Suppressor macrophage (primary cell): ENCODE results near the gene HNRNPC.
"Not testable (repeated sequence)": the region's sequence is repeated elsewhere in the genome, so short reads cannot be mapped to it uniquely, and the experiment has no call there.

ENCODE experiments used
- DNase-seq, 4 experiments: peaks; one replicate each; pipeline ENCODE4 v3.0.0-alpha.2; 2020 to 2022

HNRNPC gene

DNA sequence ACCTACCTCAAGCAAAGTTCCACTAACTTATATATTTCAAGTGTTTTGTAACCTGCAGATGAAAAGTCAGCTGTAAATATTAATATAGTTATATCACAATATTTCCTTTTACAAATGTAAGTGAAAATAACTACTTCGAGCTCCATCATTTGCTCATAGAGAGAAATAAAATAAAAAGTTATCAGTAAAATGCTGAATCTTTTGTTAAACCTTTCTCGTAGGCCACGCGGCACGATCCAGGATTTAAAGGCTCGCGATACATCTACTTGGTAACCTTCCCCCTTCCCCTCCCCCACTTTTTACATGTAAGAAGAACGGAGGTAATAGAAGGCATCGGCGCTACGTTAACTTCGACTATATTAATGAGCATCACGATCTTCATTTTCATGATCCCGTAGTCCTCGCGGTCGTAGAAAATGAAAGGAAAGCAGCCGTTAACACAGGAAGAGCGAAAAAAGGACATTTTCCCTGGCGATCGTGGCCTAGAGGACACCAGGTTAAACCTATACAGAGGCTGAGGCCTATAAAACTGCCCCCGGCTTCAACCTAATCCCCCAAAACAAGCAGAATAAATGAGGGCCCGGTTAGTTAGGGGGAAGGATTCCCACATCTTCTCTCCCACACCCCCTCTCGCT, 508 bp downstream of the HNRNPC start:
- peak; percentile 55 to 77 (median 60) for DNase-seq

DNA sequence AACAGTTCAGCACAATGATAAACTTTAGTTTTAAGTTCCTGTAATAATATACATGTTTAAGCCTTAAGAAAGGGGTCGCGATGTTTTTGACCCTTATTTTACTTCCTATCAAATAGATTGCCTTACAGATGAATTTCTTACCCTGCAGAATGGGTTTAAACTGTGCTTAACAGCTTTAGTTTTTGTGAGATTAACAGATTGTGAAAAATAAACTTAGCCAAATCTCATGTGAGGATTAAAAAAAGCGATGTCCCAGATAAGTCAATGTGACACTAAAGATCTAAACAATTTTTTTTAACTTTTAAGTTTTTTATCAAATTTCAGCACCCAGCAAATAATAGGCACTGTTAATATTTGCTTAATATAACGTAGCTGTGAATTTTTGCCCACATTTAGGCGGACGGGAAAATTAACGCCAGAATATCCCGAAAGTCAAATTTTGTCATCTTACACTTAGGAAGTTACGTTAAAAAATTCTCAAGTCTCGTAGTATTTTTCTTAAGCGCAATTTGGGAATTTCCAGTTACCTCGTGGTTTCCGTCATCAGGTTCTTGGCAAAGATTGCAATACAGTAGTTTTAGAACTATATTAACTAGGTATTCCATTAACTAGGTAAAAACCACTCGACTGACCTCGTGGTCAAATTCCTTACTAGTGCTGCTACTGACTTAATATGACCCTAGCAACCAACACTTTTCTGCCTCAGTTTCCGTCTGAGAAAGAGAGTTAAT, 1.2 kb downstream of the HNRNPC start:
- peak; percentile 58 to 67 (median 61) for DNase-seq

DNA sequence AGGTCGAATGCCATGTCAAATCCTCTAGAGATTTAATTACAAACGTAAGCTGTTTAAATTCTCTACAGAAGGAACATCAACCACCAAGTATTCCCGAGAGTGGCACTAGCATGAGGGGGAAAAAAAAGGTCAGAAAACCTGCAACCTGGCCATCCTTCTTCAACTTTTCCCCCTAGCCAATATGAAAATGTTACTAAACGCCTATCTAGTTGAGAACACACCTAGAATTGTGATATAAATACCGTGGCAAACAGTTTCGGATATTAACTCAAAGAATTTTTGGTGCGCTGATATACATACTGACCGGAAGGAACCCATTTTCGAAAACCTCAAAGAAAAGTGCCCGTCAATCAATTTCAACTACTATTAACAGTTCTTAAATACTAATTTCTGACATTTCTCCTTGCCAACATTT, 1.8 kb downstream of the HNRNPC start:
- peak in 1 of 4 experiments; percentile 10 for DNase-seq

DNA sequence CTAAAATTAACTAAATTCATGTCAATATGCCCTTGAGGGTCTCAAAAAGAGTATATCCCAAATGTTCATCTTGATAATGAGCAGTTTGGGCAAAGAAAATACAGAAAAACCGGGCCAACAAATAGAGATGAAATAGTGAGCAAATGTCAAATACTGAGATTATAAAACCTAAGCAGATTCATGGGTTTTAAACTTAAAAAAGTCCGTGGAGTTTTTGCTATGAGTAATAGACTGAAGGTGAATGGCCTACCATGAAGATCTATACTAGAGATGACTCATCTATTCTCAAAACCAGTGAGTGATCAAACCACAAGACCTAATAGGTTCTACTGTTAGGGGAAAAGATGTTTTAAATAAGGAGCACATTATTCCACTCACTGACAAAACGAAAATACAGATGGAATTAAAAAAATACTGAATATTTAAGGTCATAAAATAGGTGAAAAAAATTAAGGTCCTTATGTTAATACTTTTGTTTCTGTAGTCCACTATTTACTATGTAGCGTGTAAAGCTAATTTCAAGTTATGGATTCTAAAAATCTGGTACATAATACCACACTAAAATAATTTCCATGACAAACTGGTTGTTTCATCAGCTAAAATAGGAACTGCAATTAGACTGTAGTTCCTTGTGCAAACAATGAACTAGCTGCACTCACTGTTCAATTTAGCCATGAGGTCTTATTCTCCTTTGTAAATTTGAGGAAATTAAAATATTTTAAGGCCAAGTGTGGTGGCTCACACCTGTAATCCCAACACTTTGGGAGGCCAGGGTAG, 5.0 kb downstream of the HNRNPC start:
- DNase-seq: peak in 3 of 4 experiments; percentile 29 to 61 (median 61)

DNA sequence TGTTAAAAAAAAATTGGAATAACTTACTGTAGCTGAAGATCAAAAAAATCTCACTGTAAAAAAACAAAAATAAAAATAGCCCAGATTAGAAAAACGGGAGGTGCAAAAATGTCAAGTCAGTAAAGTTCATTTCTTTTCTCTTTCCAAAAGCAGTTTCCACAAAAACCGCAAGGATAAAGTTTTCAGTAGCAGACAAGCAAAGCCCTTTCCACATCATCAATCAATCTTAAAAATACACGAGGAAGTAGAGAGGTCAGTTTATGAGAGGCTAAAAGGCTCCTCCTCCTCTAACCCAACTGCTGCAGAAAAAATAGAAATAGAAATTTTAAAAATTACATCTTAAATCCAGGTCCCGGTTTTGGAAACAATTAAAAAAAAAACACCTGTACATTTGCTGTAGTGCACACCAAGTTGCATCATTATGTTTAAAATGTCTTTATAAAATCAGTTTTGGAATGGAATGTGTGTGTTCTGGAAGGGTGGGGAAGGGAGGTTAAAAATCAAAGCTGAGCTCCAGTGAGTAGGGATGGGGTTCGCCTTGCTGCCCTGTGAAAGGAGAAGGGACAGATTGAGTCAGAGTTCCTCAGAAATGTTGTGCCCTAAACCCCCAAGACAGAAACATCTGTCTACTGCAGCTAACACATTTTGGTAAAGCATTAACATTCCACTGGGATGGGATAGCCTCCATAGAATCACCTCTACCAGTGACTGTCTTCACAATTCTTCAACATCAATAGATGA, 5.8 kb downstream of the HNRNPC start:
- peak in 3 of 4 experiments; percentile 28 to 58 (median 58) for DNase-seq

DNA sequence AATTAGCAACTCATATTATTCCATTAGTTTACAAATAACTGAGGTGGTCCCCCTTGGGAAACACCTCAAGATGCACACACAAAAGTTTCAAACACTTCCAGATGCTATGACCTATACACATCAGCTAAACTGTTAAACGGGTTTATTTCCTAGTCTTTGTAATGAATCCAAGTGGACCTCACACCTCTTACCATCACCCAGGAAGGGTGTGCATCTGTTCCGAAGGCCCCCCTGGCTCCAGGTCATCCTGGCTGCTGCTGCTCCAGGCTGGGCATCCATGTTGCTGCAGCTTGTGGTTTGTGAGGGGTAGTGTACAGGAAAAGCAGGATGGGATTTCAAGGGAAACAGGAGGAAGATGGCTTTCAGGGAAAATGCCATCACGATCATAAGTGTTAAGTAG, 6.8 kb downstream of the HNRNPC start:
- DNase-seq: no peak

DNA sequence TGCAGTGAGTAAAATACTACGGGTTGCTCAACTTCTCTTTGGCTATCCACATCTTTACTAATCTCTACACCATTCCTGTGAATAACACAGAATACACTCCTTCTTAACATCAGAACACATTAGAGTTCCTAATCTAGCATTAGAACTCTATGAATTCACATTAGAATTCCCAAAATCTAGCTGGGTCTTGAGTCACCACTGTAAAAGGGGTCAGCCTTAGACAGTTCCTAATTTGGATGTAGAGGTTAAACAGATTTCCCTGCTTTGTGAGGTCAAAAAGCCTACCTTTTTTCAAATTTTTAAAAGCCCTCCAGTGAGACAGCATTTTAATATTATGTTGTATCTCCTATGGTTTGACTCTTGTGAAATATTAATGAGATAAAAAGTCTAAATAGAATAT, 7.4 kb downstream of the HNRNPC start:
- no peak for DNase-seq

DNA sequence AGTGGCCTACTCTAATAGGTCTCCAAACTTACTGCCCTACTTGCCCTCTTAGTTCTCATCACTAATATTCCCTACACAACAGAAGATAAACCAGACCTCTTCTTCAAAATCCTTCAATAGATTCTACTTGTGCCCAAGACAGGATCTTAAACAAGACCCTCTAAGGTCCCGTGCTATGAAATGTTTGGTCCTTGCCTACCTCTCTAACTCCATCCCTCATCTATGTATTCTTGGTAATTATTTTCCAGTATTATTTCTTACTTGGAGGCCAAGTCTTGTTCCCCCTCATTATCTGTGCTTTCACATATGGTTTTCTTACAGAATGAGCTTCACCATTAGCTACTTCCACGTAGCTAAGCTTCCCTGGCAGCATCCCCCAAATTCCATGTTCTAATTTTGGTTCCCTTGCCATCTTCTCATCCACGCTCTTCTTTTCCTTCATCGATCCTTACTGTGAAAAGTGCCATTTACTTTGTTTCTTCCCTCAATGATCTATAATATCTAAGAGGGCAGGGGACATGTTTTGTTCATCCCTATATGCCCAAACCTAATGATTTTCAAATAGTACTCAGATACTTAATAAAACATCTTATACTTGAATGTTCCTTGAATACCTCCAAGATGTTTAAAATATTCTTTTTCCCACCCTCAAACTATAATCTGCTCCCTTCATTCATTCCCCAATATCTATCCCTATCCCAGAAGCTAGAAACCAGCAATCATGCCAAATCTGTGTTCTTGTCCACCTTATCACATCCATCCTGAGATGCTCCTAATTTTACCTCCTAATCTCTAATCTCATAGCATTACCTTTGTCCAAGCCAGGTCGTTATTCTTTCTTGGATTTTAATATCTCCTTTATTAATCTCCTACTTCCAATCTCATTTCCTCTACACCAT, 10.1 kb downstream of the HNRNPC start:
- no peak for DNase-seq

DNA sequence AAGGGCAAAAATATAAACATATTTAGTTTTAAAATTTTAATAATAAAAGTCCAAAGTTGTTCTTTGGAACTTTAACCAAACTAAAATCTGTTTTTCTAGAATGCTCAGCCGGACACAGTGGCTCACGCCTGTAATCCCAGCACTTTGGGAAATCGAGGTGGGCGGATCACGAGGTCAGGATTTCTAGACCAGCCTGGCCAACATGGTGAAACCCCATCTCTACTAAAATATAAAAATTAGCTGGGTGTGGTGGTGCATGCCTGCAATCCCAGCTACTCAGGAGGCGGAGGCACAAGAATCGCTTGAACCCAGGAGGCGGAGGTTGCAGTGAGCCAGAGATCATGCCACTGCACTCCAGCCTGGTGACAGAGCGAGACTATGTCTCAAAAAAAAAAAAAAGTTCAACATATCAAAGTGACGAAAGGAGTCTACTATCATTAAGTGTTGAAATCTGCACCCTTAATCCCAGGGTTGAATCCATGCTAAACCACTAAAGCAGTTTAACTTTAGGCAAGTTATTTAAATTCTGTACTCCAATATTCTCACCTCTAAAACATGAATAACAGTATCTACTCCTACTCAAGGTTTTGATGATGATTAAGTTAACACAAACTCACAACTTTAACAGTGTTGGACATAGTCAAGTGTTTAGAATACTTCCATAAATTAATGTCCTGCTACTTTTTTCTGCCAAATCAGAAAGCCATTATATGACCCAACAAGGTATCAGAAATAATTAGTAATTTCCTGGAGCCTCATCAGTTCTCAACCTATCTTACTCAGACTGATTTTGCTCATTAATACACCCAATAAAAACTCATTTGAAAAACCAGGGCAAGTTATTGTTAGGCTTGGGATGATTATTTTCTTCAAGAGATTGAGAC, 11.0 kb downstream of the HNRNPC start:
- peak in 1 of 4 experiments; percentile 48 for DNase-seq

DNA sequence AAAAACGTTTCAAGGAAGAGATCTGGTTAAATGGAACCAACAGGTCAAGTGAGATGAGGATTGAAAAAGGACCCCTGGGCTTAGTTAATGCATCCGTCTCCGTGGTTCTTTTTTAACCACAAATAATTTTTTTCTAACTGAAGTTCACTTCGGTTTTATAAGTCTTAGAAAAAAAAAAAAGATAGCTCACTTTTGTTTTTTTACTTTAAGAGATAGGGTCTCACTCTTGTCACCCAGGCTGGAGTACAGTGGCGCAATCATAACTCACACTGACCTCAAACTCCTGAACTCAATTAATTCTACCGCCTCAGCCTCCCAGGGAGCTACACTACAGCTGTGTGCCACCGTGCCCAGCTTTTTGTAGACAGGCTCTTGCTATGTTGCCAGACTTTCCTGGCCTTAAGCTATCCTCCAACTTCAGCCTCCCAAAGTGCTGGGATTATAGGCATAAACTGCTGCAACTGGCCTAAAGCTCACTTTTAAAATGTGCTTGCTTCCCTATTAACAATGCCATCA, 11.8 kb downstream of the HNRNPC start:
- peak in 1 of 4 experiments; percentile 10 for DNase-seq

DNA sequence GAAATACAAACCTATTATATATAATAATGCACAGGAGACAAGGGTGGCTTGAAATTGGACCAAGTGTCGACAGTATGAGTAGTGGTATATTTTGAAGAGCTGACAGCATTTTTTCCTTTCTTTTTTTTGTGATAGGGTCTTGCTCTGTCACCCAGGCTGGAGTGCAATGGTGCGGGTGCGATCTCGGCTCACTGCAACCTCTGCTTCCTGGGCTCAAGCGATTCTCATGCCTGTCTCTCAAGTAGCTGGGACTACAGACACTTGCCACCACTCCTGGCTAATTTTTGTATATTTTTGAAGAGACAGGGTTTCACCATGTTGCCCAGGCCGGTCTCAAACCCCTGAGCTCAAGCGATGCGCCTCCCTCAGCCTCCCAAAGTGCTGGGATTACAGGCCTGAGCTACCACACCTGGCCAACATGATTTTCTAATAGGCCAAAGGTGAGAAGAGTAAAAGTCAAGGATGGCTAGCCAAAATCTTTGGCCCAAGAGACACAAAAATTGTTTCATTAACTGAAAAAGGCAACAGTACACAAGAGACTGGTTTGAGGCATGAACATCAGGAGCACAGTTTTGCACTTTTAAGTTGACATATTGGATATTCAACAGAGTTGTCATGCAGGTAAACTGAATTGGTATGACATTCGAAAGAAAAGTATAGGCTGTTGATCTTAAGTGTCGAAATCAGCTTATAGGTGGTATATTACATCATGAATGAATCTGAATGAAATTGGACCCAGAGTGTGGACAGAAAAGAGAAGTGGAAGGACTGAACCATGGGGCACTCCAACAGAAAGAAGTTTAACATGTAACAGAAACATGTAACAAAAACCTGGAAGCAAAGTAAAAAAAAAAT, 12.5 kb downstream of the HNRNPC start:
- peak in 3 of 4 experiments; percentile 6 to 53 (median 45) for DNase-seq

DNA sequence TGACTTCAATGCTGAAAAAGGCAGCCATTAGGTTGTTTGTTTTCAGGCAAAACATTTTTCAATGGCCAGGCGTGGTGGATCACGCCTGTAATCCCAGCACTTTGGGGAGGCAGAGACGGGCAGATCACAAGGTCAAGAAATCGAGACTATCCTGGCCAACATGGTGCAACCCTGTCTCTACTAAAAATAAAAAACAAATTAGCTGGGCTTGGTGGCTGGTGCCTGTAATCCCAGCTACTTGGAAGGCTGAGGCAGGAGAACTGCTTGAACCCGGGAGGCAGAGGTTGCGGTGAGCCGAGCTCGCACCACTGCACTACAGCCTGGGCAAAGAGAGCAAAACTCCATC, 13.2 kb downstream of the HNRNPC start:
- not testable (repeated sequence) for DNase-seq

DNA sequence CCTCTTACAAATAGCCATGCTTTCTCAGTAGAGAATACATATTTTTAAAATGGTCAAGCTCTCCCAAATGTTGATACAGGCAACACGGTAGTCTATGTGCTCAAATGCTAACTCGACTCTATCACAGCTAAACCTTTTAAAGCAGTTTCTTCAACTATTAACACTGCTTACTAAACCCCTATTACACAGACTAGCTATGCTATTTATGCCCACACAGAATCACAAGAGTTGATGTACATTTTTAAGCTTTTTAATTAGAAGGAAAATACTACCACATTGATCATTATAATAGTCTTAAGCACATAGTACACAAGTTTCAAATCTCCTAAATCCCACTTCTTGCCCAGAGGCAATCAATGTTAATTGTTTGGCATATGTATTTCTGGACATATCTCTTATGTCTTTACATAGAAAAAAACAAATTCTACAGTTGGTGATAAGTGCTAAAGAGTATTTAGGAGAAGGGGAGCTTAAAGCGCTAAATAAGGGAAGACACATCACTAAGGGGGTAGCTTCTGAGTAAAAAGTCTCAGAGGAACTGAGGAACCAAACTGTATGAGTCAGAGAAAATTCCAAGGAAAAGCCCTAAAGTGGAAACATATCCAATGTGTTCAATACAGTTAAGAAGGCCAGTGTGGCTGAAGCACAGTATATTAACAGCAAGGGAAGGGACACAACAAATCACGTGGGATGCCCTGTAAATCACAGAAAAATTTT, 13.7 kb downstream of the HNRNPC start:
- DNase-seq: peak in 1 of 4 experiments; percentile 15

DNA sequence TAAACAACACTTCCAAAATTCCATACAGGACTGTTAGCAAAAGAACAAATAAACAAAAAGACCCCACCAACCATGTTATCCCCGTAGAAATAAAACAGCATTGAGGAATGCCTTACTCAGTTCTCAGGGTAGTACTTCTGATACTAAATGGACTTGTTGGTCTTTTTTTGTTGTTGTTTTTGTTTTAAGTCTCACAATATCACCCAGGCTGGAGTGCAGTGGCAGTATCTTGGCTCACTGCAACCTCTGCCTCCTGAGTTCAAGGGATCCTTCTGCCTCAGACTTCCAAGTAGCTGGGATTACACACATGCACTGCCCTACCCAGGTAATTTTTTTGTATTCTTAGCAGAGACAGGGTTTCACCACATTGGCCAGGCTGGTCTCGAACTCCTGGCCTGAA, 17.1 kb downstream of the HNRNPC start:
- DNase-seq: no peak

DNA sequence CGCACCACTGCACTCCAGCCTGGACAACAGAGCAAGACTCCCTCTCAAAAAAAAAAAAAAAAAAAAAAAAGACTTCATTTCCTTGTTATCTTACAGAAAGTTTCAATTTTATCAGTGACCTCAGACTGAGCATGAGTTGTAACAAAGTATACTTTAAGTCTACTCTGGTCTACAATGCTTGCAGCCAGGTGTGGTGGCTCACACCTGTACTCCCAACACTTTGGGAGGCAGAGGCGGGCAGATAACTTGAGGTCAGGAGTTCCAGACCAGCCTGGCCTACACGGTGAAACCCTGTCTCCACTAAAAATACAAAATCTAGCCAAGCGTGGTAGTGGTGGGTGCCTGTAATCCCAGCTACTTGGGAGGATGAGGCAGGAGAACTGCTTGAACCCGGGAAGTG, 18.0 kb downstream of the HNRNPC start:
- DNase-seq: no peak

DNA sequence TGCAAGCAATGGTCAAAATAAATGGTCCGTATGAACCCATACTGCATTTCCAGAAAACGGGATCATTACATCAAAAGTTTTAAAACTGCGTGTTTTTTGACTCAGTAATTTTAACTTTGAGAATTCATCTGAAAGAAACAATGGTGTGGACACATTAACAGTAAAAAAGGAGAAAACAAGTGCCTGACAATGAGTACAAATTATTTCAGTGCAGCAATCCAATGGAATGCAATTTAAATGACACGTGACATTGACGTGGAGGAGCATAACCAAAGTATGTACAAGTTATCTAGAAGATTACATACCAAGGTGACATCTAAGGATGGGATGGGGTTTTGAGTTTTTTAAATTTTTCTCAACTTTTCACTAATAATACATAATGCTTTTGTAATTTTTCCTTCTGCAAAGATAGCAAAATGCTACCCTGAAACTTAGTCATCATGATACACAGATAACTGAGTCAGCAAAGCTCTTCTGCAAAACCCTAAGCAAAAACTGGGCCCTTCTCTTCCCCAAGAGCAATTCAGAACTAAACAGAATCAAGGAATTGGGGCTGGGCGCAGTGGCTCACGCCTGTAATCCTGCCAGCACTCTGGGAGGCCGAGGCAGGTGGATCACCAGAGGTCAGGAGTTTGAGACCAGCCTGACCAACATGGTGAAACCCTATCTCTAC, 20.4 kb downstream of the HNRNPC start:
- DNase-seq: peak in 2 of 4 experiments; percentile 35 to 52

DNA sequence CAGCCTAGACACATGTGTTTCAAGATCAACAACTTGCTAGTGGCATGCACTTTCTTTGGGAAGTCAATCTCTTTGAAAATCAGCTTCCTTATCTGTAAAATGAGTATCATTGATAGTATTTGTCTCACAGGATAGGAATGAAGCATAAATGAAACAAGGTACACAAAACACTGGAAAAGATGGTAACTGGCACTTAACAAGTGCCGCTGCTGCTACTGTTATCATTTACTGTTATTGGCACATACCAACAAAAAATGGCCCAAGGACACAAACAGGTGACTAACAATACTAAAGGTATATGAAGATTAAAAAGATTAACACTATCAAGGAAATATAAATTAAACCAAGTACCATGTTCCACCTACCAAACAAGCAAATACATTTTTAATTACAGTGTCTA, 20.9 kb downstream of the HNRNPC start:
- DNase-seq: no peak

DNA sequence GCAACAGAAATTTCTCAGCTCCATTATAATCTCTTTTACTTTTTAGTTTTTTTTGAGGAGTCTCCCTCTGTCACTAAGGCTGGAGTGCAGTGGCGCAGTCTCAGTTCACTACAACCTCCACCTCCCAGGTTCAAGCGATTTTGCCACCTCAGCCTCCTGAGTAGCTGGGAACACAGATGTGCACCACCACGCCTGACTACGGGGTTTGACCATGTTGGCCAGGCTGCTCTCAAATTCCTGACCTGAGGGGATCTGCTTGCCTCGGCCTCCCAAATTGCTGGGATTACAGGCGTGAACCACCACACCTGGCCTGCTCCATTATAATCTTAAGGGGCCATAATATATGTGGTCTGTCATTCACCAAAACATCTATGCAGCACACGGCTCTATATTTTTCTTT, 23.4 kb downstream of the HNRNPC start:
- no peak for DNase-seq
